ENCODE measurements around the gene CATSPER4. TPM values are rescaled to one million over a fixed set of nuclear protein-coding genes. Genes with fewer than 3 reads are reported as not detected.

Gene CATSPER4
- total RNA-seq, 1 donor from 2014 or later: not detected

Other genes with a start within 250 kb of the CATSPER4 start
- 9.0 TPM for gene PAFAH2, start 192.5 kb upstream of the CATSPER4 start, total RNA-seq
- gene EXTL1, start 168.8 kb upstream of the CATSPER4 start, total RNA-seq: not detected
- not detected for gene SLC30A2, start 144.5 kb upstream of the CATSPER4 start, total RNA-seq
- not detected for gene TRIM63, start 123.0 kb upstream of the CATSPER4 start, total RNA-seq
- 8.2 TPM for gene PDIK1L, start 78.8 kb upstream of the CATSPER4 start, total RNA-seq
- 0.68 TPM for gene FAM110D, start 31.5 kb upstream of the CATSPER4 start, total RNA-seq
- gene C1orf232, start 21.6 kb upstream of the CATSPER4 start, total RNA-seq: not detected
- 37.9 TPM for gene ZNF593, start 20.7 kb upstream of the CATSPER4 start, total RNA-seq
- 0.16 TPM for gene ZNF593OS, start 18.8 kb upstream of the CATSPER4 start, total RNA-seq
- 19.7 TPM for gene CNKSR1, start 13.1 kb upstream of the CATSPER4 start, total RNA-seq
- 8.7 TPM for gene CEP85, start 43.6 kb downstream of the CATSPER4 start, total RNA-seq
- 242 TPM for gene SH3BGRL3, start 89.5 kb downstream of the CATSPER4 start, total RNA-seq
- gene UBXN11, start 116.0 kb downstream of the CATSPER4 start, total RNA-seq: 7.2 TPM
- 7.5 TPM for gene CD52, start 127.4 kb downstream of the CATSPER4 start, total RNA-seq
- 111 TPM for gene CRYBG2, start 163.5 kb downstream of the CATSPER4 start, total RNA-seq
- not detected for gene ZNF683, start 182.1 kb downstream of the CATSPER4 start, total RNA-seq
- gene LIN28A, start 220.2 kb downstream of the CATSPER4 start, total RNA-seq: not detected
- 37.1 TPM for gene DHDDS, start 241.7 kb downstream of the CATSPER4 start, total RNA-seq